GM18526 (cell line): ENCODE results near the gene IL1RAP.

ENCODE experiments used
- POLR2A ChIP-seq: IDR thresholded peaks from 3 replicates; pipeline ENCODE4 v1.6.1; 2011; ENCODE audit not compliant: insufficient read length; ENCODE audit errors: extremely low read depth

Gene IL1RAP

GRCh38 chr3:190552021-190552420 is 38.1 kb downstream of the IL1RAP start:
- TF ChIP-seq POLR2A, result no peak

- TF ChIP-seq POLR2A, result no peak
Measured at GRCh38 chr3:190552969-190553759, 39.3 kb downstream of the IL1RAP start.

- no peak for TF ChIP-seq POLR2A
Measured at GRCh38 chr3:190554197-190554596, 40.3 kb downstream of the IL1RAP start.

- no peak for TF ChIP-seq POLR2A
Measured at GRCh38 chr3:190556351-190556750, 42.5 kb downstream of the IL1RAP start.

- TF ChIP-seq POLR2A, result no peak
Measured at GRCh38 chr3:190557296-190557695, 43.4 kb downstream of the IL1RAP start.

GRCh38 chr3:190558316-190558715 is 44.4 kb downstream of the IL1RAP start:
- no peak for TF ChIP-seq POLR2A

- no peak for TF ChIP-seq POLR2A
Measured at GRCh38 chr3:190558796-190559195, 44.9 kb downstream of the IL1RAP start.

GRCh38 chr3:190560013-190560895 is 46.4 kb downstream of the IL1RAP start:
- TF ChIP-seq POLR2A, result no peak

- TF ChIP-seq POLR2A, result no peak
Measured at GRCh38 chr3:190562866-190563510, 49.1 kb downstream of the IL1RAP start.

- no peak for TF ChIP-seq POLR2A
Measured at GRCh38 chr3:190564175-190564574, 50.3 kb downstream of the IL1RAP start.

- no peak for TF ChIP-seq POLR2A
Measured at GRCh38 chr3:190566043-190566933, 52.4 kb downstream of the IL1RAP start.

GRCh38 chr3:190568036-190568435 is 54.2 kb downstream of the IL1RAP start:
- TF ChIP-seq POLR2A, result no peak

GRCh38 chr3:190574473-190574872 is 60.6 kb downstream of the IL1RAP start:
- no peak for TF ChIP-seq POLR2A

- no peak for TF ChIP-seq POLR2A
Measured at GRCh38 chr3:190575437-190576185, 61.7 kb downstream of the IL1RAP start.

GRCh38 chr3:190577225-190577624 is 63.3 kb downstream of the IL1RAP start:
- TF ChIP-seq POLR2A, result no peak
